Aorta (tissue), 5 donors: ENCODE data around the gene TFAP2E. TPM values are rescaled to one million over a fixed set of nuclear protein-coding genes. Genes with fewer than 3 reads are reported as not detected.

Source experiments
- ATAC-seq: fragments of 200-7000 bp; cut with Tn5 transposase; one replicate; pipeline ENCODE4 v1.9.1; 2022; ENCODE audit warnings: moderate library complexity; ENCODE audit not compliant: low FRiP score
- DNase-seq, 2 donors: peaks; one replicate each; pipeline ENCODE4 v3.0.0-alpha.2; 2020
- H3K27ac ChIP-seq, 2 donors: one replicate each; pipeline ENCODE4 v1.5.1; 2013; ENCODE audit warnings: low read length in 2 of 2, mild to moderate bottlenecking in 2 of 2, moderate library complexity in 2 of 2, control low read depth in 1 of 2, inconsistent platforms in 1 of 2, low read depth in 1 of 2
- H3K27me3 ChIP-seq, 2 donors: one replicate each; pipeline ENCODE4 v1.6.1; 2013; ENCODE audit warnings: control low read depth in 1 of 2, low read length in 1 of 2, mild to moderate bottlenecking in 1 of 2, moderate library complexity in 1 of 2; ENCODE audit not compliant: insufficient read depth in 2 of 2, control insufficient read depth in 1 of 2
- H3K36me3 ChIP-seq, 2 donors: one replicate each; pipeline ENCODE4 v1.6.1; 2013; ENCODE audit warnings: control low read depth in 1 of 2, low read length in 1 of 2, mild to moderate bottlenecking in 1 of 2; ENCODE audit not compliant: insufficient read depth in 2 of 2, control insufficient read depth in 1 of 2
- H3K4me1 ChIP-seq, 2 donors: one replicate each; pipeline ENCODE4 v1.6.1; 2013; ENCODE audit warnings: low read length in 2 of 2, control low read depth in 1 of 2, mild to moderate bottlenecking in 1 of 2, moderate library complexity in 1 of 2; ENCODE audit not compliant: insufficient read depth in 2 of 2, control insufficient read depth in 1 of 2
- H3K4me3 ChIP-seq, 2 donors: one replicate each; pipeline ENCODE4 v1.5.1; 2013; ENCODE audit warnings: low read length in 2 of 2, control low read depth in 1 of 2, mild to moderate bottlenecking in 1 of 2
- H3K9me3 ChIP-seq: one replicate; pipeline ENCODE4 v1.6.1; 2013; ENCODE audit warnings: mild to moderate bottlenecking, low read length; ENCODE audit not compliant: control insufficient read depth
- WGBS, 2 donors: extraction: QIAGEN DNeasy Blood & Tissue Kit; methylation state at CpG; one replicate each; pipeline ENCODE4 v1.1.7; 2013; 5-methylcytosine and 5-hydroxymethylcytosine counted together
- intact Hi-C, 2 donors: fragments of 100-400 bp; cut with DNase I; formaldehyde crosslinking; loops; one replicate each; pipeline versions ENCODE4 v1.14.2 to v1.15.0; 2022
- polyA plus RNA-seq, 2 donors: library from polyadenylated mRNA; stranded (reverse); fragments of 200-250 nt; gene quantifications; one replicate each; pipeline ENCODE4 v1.2.3, GENCODE V29; 2013
- total RNA-seq, 2 donors: library from RNA; stranded (reverse); fragmentation: NEBNext Ultra II Directional; extraction: Animal tissue kit (Norgen Biotek cat#: 25700); gene quantifications; one replicate each; pipeline ENCODE4 v1.2.1, GENCODE V29; 2021
- donor health status: healthy with polysubstance abuse.
- donor health status: Bipolar disorder and iron deficiency.
- donor health status: DM: no; HTN: no; CAD: no.
- donor health status: DM: no; HTN: no; CAD: no.
- donor health status: DM: yes; HTN: yes; CAD: no.

Gene TFAP2E
- total and polyA plus RNA-seq, 4 donors, result 0.71 to 1.1 (median 1.0) TPM; not detected in 1

DNA sequence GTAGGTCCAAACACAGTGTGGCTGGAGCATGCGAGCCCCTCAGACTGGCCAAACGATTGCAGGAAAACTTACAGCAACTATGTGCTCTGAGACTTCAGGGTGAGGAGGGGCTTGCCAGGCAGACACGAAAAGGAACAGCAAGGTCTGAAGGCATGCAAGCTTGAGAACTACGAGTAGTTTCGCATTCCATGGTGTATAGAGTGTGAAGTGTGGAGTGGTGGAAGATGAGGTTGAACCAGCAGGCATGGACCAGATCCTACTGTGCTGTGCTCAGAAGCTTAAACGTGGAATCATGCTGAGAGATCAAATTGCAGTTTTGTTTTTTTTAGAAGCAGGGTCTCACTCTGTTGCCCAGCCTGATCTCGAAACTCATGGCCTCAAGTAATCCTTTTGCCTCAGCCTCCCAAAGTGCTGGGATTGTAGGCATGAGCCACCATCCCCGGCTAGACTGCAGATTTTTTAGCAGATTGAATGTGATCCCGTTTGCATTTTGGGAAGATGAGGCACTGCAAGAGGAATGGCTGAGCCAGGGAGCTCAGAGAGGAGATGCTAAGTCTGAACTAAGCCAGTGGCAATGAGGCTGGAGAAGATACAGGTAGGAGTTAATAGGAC, 5.1 kb upstream of the TFAP2E start:
- DNase-seq (no peak), ATAC-seq (no peak)
- no peak overlapping the region for H3K27ac ChIP-seq
- H3K36me3 ChIP-seq, result no peaks in the 10 kb centered on the region
- no peaks in the 10 kb centered on the region for H3K27me3 ChIP-seq
- intact Hi-C loops, result loop anchor here (2.0 to 10.0 kb wide), 4 partner anchors 159 to 373 kb away; partner anchors contain the start of gene SFPQ (in 1 of the 2)
- 71 to 78% methylated on average over 9 of the region's 9 CpGs for WGBS, 2 donors
- no peaks in the 10 kb centered on the region for H3K4me1 ChIP-seq
- H3K4me3 ChIP-seq, result no peak overlapping the region
- no peaks in the 10 kb centered on the region for H3K9me3 ChIP-seq

DNA sequence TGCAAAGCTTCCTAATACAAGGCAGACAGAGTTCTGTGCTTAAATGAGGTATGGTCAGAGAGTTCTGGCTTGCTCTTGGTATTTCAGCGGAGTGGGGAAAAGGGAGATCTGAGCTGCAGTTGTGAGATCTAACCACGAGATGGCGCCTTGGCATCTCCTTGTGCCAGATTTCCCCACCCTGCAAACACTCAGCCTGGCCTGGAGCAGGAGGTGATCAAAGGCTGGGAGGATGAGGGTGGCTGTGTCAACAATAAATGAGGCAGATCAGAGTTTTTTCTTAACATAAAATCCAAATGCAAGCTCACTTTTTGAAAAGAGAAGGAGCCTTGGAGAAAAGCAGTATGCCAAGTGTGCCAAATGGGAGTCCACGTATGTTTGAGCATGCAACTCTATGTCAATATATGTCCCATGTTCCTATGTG, 4.1 kb upstream of the TFAP2E start:
- Histone ChIP-seq H3K4me1 (no peaks in the 10 kb centered on the region), H3K9me3 (no peaks in the 10 kb centered on the region), H3K4me3 (no peak overlapping the region), H3K36me3 (no peaks in the 10 kb centered on the region), H3K27ac (no peak overlapping the region), H3K27me3 (no peaks in the 10 kb centered on the region)
- DNase-seq (peak; percentile 70 to 83), ATAC-seq (peak; percentile 64)
- 19 to 26% methylated on average over 4 of the region's 4 CpGs for WGBS, 2 donors
- intact Hi-C loops, result loop anchor here (2.0 to 10.0 kb wide), 4 partner anchors 158 to 374 kb away; partner anchors contain the start of gene SFPQ (in 1 of the 2)

DNA sequence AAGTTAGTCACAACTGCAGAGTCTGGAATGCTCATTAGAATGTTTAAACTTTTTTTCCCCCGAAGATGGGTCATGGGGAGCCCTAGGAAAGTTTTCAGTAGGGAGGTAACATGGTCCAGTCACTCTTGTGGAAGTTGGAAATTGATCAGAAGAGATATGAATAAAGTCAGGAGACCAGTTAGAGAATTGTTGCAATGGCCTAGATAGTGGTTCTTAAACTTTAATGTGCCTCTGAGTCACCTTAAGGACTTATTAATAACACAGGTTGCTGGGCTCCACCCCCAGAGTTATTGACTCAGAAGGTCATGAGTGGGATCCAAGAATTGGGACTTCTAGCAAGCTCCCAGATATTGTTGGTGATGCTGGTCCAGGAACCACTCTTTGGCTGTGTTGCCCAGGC, 3.2 kb upstream of the TFAP2E start:
- Histone ChIP-seq H3K9me3 (no peaks in the 10 kb centered on the region), H3K4me1 (no peaks in the 10 kb centered on the region), H3K27ac (no peak overlapping the region), H3K27me3 (no peaks in the 10 kb centered on the region), H3K4me3 (no peak overlapping the region), H3K36me3 (no peaks in the 10 kb centered on the region)
- ATAC-seq (no peak), DNase-seq (no peak)
- 97 to 98% methylated on average over 1 of the region's 1 CpG for WGBS, 2 donors
- intact Hi-C loops, result loop anchor here (2.0 to 10.0 kb wide), 4 partner anchors 157 to 375 kb away; partner anchors contain the start of gene SFPQ (in 1 of the 2)

DNA sequence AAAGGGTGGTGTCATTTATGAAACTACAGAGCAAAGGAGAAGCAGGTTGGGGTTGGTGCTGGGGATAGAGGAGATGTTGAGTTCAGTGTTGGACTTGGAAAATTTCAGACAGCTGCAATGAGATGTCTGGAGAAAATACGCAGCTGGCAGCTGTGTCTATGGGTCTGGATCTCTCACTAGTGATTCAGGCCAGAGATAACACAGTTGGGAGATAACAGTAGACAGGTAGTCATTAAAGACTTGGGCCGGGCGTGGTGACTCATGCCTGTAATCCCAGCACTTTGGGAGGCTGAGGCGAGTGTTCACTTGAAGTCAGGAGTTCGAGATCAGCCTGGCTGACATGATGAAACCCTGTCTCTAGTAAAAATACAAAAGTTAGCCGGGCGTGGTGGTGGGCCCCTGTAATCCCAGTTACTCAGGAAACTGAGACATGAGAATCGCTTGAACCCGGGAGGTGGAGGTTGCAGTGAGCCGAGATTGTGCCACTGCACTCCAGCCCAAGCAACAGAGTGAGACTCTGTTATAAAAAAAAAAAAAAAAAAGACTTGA, 2.5 kb upstream of the TFAP2E start:
- intact Hi-C loops, result no loop called here
- H3K27ac ChIP-seq, result no peak overlapping the region
- ATAC-seq (no peak), DNase-seq (no peak)
- no peaks in the 10 kb centered on the region for H3K36me3 ChIP-seq
- no peaks in the 10 kb centered on the region for H3K9me3 ChIP-seq
- no peaks in the 10 kb centered on the region for H3K27me3 ChIP-seq
- WGBS, 2 donors, result 91 to 93% methylated on average over 10 of the region's 10 CpGs
- no peaks in the 10 kb centered on the region for H3K4me1 ChIP-seq
- no peak overlapping the region for H3K4me3 ChIP-seq

DNA sequence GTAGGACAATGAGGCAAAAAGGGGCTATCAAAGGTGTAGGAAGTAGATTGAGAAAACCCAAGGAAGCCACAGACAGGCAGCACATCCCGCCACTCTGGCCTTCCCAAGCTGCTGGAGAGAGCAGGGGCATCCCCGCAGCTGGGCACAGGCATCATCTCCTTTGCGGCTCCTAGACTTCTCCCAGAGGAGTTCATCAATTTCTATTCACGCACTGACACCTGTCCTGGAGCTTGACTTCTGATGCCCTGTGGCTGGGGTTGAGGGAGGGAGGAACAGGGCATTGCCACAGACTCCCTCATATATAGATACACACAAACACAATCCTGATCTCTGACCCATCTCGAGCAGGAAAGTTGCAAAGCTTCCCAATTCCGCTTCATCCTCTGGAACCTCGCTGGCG, 1.9 kb upstream of the TFAP2E start:
- DNase-seq (no peak), ATAC-seq (no peak)
- no peaks in the 10 kb centered on the region for H3K36me3 ChIP-seq
- H3K27me3 ChIP-seq, result no peaks in the 10 kb centered on the region
- intact Hi-C loops, result no loop called here
- 95 to 99% methylated on average over 8 of the region's 8 CpGs for WGBS, 2 donors
- no peaks in the 10 kb centered on the region for H3K9me3 ChIP-seq
- no peak overlapping the region for H3K27ac ChIP-seq
- no peak overlapping the region for H3K4me3 ChIP-seq
- H3K4me1 ChIP-seq, result no peaks in the 10 kb centered on the region

DNA sequence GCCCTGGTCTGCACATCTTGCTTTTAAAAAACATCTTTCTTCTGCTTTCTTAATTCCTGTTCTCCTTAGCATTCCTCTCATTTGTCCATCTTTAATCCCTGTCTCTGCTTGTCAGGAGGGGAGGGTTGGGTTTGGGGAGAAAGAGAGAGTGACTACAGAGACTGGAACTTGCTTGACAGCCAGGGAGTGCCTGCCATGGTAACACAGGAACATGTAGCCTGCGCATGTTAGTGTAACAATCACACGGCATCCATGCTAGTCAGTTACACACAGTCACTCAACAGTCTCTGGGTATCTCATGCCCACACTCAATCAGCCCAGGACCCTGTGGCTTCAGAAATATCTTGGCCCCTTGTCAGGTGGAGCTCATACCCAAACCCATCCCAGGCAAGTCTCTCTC, 818 bp upstream of the TFAP2E start:
- Histone ChIP-seq H3K27me3 (no peaks in the 10 kb centered on the region), H3K4me3 (no peak overlapping the region), H3K36me3 (no peaks in the 10 kb centered on the region), H3K9me3 (no peaks in the 10 kb centered on the region), H3K27ac (no peak overlapping the region), H3K4me1 (no peaks in the 10 kb centered on the region)
- intact Hi-C loops, result no loop called here
- WGBS, 2 donors, result 86 to 90% methylated on average over 2 of the region's 2 CpGs
- DNase-seq (no peak), ATAC-seq (no peak)

DNA sequence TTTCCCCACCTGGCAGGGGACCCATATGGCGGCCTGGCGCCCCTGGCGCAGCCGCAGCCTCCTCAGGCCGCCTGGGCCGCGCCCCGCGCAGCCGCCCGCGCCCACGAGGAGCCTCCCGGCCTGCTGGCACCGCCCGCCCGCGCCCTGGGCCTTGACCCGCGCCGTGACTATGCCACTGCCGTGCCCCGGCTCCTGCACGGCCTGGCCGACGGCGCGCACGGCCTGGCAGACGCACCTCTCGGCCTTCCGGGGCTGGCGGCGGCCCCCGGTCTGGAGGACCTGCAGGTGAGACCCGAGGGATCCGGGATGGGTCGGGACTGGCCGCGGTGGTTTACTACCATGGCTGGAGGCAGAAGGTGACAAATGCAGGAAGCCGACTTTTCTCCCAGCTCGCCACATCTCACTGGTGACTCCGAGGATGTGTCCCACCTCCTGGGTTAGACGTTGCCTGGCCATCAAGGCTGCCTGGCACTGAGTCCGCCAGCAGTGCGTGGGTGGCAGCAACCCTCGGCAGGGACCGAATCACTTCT, 1.1 kb downstream of the TFAP2E start:
- peak in 1 of 2 donors; percentile 68 for DNase-seq
- no peaks in the 10 kb centered on the region for H3K27me3 ChIP-seq
- 62 to 71% methylated on average over 36 to 48 of the region's 48 CpGs for WGBS, 2 donors
- no peak for ATAC-seq
- intact Hi-C loops, result no loop called here
- no peaks in the 10 kb centered on the region for H3K9me3 ChIP-seq
- no peaks in the 10 kb centered on the region for H3K36me3 ChIP-seq
- no peaks in the 10 kb centered on the region for H3K4me1 ChIP-seq
- no peak overlapping the region for H3K27ac ChIP-seq
- H3K4me3 ChIP-seq, result no peak overlapping the region

DNA sequence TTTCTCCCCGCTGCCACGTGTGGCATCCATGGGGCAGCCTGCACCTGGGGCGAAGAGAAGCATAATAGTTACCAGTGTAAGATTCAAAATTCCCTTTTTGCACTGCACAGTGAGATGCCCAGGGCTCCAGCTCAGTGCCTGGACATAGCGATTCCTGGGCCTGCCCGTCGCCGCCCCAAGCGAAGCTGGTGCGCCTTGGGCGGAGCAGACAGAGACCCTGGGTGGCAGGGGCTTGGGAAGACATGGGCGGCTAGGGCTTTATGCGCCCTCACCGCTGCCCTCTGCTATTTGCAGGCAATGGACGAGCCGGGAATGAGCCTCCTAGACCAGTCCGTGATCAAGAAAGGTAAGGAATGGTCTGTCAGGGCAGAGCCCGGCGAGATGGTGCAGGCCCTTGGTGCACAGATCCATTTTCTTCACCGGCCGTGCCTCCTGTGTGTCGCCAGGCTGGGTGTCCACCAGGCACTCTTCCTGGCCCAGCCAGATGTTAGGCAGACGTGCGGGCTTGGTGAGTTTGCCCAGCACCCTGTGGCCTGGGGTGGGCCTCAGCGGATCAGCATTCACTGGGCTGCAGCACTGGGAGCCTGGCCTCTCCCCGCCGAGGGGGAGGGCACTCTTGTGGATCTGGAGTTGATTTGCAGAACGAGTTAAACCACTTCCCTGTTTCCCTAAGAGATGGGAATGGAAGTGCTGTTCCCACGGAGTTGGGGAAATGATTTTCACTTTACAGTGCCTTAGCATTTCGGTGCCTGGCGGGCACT, 1.7 kb downstream of the TFAP2E start:
- DNase-seq (peak in 1 of 2 donors; percentile 64), ATAC-seq (no peak)
- Histone ChIP-seq H3K27me3 (no peaks in the 10 kb centered on the region), H3K27ac (no peak overlapping the region), H3K4me3 (no peak overlapping the region), H3K4me1 (no peaks in the 10 kb centered on the region), H3K9me3 (no peaks in the 10 kb centered on the region), H3K36me3 (no peaks in the 10 kb centered on the region)
- intact Hi-C loops, result no loop called here
- WGBS, 2 donors, result 94% methylated on average over 30 of the region's 30 CpGs
